Activated CD4-positive, alpha-beta T cell treated with anti-CD3 and anti-CD28 coated beads, Interleukin-2, amount 10 ng/mL, durations not matched to agents 24 days and 14 days (primary cell): ENCODE data around the gene TMPRSS9. TPM values are rescaled to one million over a fixed set of nuclear protein-coding genes. Genes with fewer than 3 reads are reported as not detected.

Source experiments
- DNase-seq: peaks from one replicate; pipeline ENCODE4 v3.0.0; 2022
- H3K27ac Mint-ChIP-seq: one replicate; pipeline ENCODE4 v1.8.0; 2022; ENCODE audit warnings: mild to moderate bottlenecking, mixed read lengths
- H3K27me3 Mint-ChIP-seq: one replicate; pipeline ENCODE4 v1.8.0; 2022; ENCODE audit warnings: mixed read lengths
- H3K36me3 Mint-ChIP-seq: one replicate; pipeline ENCODE4 v1.8.0; 2022; ENCODE audit warnings: low read depth, mild to moderate bottlenecking, mixed read lengths
- H3K4me1 Mint-ChIP-seq: one replicate; pipeline ENCODE4 v1.8.0; 2021; ENCODE audit warnings: mixed read lengths
- H3K4me3 Mint-ChIP-seq: one replicate; pipeline ENCODE4 v1.8.0; 2022; ENCODE audit warnings: mild to moderate bottlenecking, moderate library complexity, mixed read lengths
- H3K9me3 Mint-ChIP-seq: one replicate; pipeline ENCODE4 v1.8.0; 2021; ENCODE audit warnings: mixed read lengths
- intact Hi-C: fragments of 100-400 bp; cut with micrococcal nuclease; formaldehyde crosslinking; loops from one replicate; pipeline ENCODE4 v1.15.1; 2023
- total RNA-seq: library from RNA; stranded (reverse); gene quantifications from 2 replicates; pipeline ENCODE4 v1.2.3, GENCODE V29; 2022

TMPRSS9 gene
- total RNA-seq, result 0.09 TPM in 1 of 2 replicates, not detected in the other

DNA sequence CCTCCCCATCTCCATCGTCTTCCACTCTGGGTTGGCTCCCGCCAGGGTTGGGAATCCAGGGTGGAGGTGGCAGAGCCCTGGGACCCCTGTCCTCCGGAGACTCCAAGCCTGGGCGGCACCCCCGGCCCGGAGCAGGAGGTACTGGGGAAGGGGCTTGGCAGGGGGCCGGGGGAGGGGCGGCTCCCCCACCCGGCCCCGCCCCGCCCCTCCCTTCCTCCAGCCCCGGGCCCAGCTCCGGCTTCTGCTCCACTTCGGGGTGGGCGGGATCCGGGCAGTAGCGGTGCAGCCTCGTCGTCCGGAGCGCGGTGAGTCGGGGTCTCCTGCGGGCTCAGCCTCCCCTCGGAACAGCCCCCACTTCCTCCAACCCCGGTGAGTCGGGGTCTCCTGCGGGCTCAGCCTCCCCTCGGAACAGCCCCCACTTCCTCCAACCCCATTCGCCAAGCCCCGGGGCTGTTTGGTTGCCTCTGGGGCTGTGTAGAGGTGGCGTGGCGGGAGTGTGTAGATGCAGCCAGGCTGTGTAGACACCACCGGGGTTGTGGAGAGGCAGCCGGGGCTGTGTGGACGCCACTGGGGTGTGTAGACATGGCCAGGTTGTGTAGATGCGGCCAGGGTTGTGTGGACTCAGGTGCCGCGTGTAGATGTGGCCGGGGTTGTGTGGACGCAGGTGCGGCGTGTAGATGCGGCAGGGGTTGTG, at the start of gene TMPRSS9:
TSS of gene TMPRSS9 (plus strand) at position 274 of the 694 bp plus-strand sequence. CDS start 29,521 bp downstream, outside the sequence.
- intact Hi-C loops, result no loop called here
- no peak within 1 kb of the TSS for H3K27ac Mint-ChIP-seq
- no peaks in the 10 kb centered on the region for H3K9me3 Mint-ChIP-seq
- H3K4me1 Mint-ChIP-seq, result peaks cover 5% of the 10 kb centered on the region
- no peak for DNase-seq
- no peak within 1 kb of the TSS for H3K4me3 Mint-ChIP-seq
- H3K36me3 Mint-ChIP-seq, result no peaks in the 10 kb centered on the region
- H3K27me3 Mint-ChIP-seq, result peaks cover 12% of the 10 kb centered on the region

DNA sequence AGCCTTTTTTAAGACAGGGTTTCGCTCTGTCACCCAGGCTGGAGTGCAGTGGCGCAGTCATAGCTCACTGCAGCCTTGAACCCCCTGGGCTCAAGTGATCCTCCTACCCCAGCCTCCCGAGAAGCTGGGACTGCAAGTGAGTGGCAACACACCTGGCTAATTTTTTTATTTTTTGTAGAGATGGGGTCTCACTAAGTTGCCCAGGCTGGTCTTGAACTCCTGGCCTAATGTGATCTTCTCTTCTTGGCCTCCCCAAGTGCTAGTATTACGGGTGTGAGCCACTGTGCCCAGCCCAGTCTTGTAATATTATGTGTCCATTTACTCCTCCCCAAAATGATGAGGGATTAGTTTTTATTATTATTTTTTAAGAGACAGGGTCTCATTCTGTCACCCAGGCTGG, 49.0 kb upstream of the TMPRSS9 start:
- H3K27me3 Mint-ChIP-seq, result peaks cover 48% of the 10 kb centered on the region
- H3K27ac Mint-ChIP-seq, result no peak overlapping the region
- H3K4me1 Mint-ChIP-seq, result peaks cover 3% of the 10 kb centered on the region
- DNase-seq, result no peak
- H3K9me3 Mint-ChIP-seq, result peaks cover 8% of the 10 kb centered on the region
- intact Hi-C loops, result no loop called here
- H3K4me3 Mint-ChIP-seq, result no peak overlapping the region
- no peaks in the 10 kb centered on the region for H3K36me3 Mint-ChIP-seq

DNA sequence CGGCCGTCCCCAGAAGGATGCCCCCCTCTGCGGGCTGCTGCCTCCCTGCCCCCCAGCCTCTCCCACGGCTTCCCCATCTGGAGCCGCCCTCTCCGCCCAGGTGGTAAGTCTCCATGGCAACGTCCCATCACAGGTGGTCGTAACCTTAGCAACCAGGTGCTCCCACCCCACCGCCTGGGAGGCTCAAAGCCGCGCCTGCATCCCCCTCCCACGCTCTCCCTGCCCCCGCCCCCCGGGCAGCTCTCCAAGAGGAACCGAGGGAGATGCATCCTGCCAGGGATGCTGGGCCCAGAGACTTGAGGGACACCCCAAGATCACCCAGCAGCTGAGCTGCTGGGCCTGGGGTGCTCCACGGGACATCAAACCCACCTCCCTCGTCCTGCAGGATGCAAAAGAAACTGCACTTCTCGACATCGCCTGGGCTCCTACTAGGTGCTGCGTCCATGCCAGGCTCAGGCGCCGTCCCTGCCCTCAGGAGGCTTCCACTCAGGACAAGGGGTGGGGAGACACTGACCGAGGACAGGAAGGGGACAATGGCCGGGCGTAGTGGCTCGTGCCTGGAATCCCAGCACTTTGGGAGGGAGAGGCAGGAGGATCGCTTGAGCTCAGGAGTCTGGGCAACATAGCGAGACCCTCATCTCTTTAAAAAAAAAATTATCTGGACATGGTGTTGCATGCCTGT, 47.1 kb upstream of the TMPRSS9 start:
- Mint-ChIP-seq H3K36me3 (no peaks in the 10 kb centered on the region), H3K9me3 (peaks cover 8% of the 10 kb centered on the region), H3K27me3 (peaks cover 39% of the 10 kb centered on the region), H3K4me1 (peaks cover 3% of the 10 kb centered on the region), H3K27ac (no peak overlapping the region), H3K4me3 (no peak overlapping the region)
- intact Hi-C loops, result no loop called here
- DNase-seq, result no peak

DNA sequence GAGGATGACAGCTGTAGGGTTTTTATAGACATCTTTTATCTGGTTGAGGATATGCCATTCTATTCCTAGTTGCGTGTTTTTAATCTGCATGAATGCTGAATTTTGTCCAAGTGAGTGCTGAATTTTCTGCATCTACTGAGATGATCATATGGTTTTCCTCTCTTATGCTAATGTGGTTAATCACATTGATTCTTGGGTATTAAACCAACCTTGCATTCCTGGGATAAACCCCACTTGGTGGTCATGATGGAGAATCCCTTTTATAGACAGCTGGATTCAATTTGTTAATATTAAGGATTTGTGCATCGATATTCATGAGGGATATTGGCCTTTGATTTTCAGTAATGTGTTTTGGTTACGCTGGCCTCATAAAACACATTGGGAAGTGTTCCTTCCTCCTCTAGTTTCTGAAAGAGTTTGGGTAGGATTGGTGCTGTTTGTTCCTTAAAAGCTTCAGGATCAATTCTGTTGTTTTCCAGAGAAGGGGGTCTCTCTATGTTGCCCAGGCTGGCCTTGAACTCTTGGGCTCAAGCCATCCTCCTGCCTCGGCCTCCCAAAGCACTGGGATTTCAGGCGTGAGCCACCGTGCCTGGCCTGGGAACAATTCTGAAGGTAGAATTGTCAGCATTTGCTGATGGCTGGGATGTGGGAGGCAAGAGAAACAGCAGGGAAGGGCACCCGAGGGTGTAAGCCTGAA, 44.8 kb upstream of the TMPRSS9 start:
- Mint-ChIP-seq H3K4me3 (no peak overlapping the region), H3K27me3 (peaks cover 22% of the 10 kb centered on the region), H3K9me3 (peaks cover 8% of the 10 kb centered on the region), H3K36me3 (no peaks in the 10 kb centered on the region), H3K27ac (no peak overlapping the region), H3K4me1 (no peaks in the 10 kb centered on the region)
- intact Hi-C loops, result no loop called here
- no peak for DNase-seq

DNA sequence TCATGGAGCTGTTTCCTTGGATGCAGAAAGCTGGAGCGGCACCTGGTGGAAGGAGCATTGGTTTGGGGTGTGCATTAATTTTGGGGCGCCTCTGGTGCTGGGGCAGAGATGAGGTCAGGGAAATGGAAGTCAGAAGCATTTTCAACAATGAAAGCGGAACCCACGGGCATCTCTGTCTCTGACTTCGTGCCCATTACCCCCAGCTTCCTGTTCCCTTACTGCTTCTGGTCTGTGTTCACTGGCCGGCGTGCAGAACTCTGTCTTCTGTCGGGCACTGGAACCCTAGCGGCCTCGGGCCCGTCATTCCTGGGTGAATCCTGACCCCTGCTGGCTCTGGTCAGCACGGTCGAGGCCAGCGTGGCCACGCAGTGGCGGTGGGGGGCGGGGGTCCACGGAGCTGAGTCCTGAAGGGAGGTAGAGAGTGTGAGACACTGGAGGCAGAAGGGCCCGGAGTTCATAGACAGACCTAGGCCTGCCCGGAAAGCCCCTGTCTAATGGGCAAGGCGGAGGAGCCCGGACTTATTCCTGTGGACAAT, 44.2 kb upstream of the TMPRSS9 start:
- peaks cover 8% of the 10 kb centered on the region for H3K9me3 Mint-ChIP-seq
- intact Hi-C loops, result no loop called here
- no peaks in the 10 kb centered on the region for H3K4me1 Mint-ChIP-seq
- H3K4me3 Mint-ChIP-seq, result no peak overlapping the region
- H3K27me3 Mint-ChIP-seq, result peaks cover 19% of the 10 kb centered on the region
- DNase-seq, result peak; percentile 71
- H3K27ac Mint-ChIP-seq, result no peak overlapping the region
- no peaks in the 10 kb centered on the region for H3K36me3 Mint-ChIP-seq

DNA sequence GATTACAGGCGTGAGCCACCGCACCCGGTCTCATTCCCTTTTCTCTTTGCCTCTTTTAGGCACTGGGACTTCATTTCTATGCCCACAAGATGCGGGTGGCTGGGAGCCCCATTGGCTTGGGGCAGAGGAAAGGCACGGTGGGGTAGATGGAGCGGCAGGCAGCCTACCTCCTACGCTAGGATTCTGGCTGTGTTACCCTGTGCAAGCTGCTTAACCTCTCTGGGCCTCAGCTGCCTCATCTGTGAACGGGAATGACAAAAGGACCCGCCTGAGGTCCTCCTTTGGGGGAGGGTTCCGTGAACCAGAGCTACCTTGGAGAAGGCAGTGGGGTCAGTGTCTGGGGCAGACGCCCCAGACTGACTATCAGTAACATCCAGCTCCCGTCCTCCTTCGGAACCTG, 42.8 kb upstream of the TMPRSS9 start:
- no peak overlapping the region for H3K27ac Mint-ChIP-seq
- DNase-seq, result no peak
- no peaks in the 10 kb centered on the region for H3K36me3 Mint-ChIP-seq
- peaks cover 8% of the 10 kb centered on the region for H3K9me3 Mint-ChIP-seq
- no peaks in the 10 kb centered on the region for H3K4me1 Mint-ChIP-seq
- H3K27me3 Mint-ChIP-seq, result peaks cover 16% of the 10 kb centered on the region
- intact Hi-C loops, result no loop called here
- H3K4me3 Mint-ChIP-seq, result no peak overlapping the region

DNA sequence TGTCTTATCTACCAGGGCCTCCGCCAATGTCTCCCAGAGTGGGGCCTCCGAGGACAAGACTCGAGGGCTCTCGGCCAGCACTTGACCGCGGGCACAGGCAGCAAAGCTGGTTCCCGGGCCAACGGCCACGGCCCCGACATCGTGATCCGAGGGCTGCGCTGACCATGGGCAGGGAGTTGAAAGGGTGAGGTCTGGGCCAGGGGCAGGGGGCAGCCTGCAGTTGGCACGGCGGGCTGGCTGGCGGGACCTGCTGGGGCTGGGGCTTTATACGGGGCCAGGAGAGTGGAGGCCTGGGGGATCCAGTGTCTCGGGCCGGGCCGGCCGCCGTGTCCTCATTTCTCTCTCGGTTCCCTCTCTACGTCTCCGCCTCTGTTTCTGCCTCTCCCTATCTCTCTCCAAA, 42.3 kb upstream of the TMPRSS9 start:
- no peak for DNase-seq
- intact Hi-C loops, result no loop called here
- peaks cover 16% of the 10 kb centered on the region for H3K27me3 Mint-ChIP-seq
- no peak overlapping the region for H3K27ac Mint-ChIP-seq
- no peaks in the 10 kb centered on the region for H3K4me1 Mint-ChIP-seq
- H3K4me3 Mint-ChIP-seq, result no peak overlapping the region
- peaks cover under 1% of the 10 kb centered on the region for H3K36me3 Mint-ChIP-seq
- peaks cover 8% of the 10 kb centered on the region for H3K9me3 Mint-ChIP-seq

DNA sequence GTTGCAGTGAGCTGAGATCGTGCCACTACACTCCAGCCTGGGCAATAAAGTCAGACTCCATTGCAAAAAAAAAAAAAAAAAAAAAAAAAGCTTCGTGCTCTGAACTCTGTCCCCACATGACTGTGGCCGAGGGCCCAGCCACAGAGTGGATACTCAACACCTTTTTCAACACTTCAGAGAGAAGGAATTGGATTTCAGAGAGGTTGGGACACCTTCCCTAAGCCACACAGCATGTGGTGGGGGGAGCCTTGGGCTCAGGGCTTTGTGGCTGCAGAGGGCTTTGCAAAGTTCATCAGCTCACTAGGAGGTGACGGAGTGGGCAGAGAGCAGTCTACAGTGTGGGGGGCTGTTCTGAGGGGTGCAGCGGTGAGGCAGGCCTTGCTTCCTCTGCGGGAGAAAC, 41.1 kb upstream of the TMPRSS9 start:
- Mint-ChIP-seq H3K9me3 (peaks cover 4% of the 10 kb centered on the region), H3K36me3 (peaks cover 7% of the 10 kb centered on the region), H3K4me3 (no peak overlapping the region), H3K27ac (no peak overlapping the region), H3K4me1 (no peaks in the 10 kb centered on the region), H3K27me3 (peaks cover 6% of the 10 kb centered on the region)
- intact Hi-C loops, result no loop called here
- no peak for DNase-seq

DNA sequence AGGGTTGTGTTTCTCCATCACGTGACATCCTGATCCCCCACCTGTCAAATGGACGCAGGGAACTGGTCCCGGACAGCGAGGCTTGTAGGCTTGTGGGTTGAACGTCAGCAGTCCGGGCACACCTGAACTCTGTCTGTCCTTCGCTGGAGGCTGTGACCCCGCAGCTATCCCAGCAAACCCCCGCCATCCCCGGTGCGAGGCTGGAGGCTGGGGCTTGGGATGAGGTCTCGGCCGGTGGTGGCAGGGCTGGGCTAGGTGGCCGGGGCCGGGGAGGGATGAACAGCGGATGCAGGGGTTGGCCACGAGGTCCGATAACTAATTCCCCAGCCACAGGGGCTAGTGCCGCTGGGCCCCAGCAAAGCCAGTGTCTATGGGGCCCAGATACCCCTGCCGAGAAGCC, 40.5 kb upstream of the TMPRSS9 start:
- peaks cover 4% of the 10 kb centered on the region for H3K27me3 Mint-ChIP-seq
- H3K4me3 Mint-ChIP-seq, result no peak overlapping the region
- intact Hi-C loops, result no loop called here
- no peaks in the 10 kb centered on the region for H3K4me1 Mint-ChIP-seq
- no peak for DNase-seq
- H3K27ac Mint-ChIP-seq, result no peak overlapping the region
- peaks cover 4% of the 10 kb centered on the region for H3K9me3 Mint-ChIP-seq
- H3K36me3 Mint-ChIP-seq, result peaks cover 14% of the 10 kb centered on the region

DNA sequence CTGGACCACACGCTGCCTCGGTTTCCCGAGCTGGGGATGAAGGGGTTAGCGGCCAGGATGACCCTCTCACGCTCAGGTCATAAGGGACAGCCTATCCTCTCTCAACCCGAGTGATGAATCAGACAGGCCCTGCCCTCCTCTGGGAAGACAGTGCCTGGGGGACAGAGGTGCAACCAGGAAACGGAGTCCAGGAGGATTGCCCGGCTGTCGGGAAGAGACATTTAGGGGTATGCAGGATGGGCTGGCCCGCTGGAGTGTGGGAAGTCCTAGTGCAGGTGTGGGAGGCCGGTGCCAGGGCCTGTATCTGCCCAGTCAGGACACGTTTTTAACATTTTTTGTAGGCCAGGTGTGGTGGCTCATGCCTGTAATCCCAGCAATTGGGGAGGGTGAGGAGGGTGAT, 40.0 kb upstream of the TMPRSS9 start:
- Mint-ChIP-seq H3K27me3 (peaks cover 2% of the 10 kb centered on the region), H3K36me3 (peaks cover 15% of the 10 kb centered on the region), H3K4me3 (no peak overlapping the region), H3K27ac (no peak overlapping the region), H3K9me3 (peaks cover 2% of the 10 kb centered on the region), H3K4me1 (no peaks in the 10 kb centered on the region)
- intact Hi-C loops, result no loop called here
- no peak for DNase-seq

DNA sequence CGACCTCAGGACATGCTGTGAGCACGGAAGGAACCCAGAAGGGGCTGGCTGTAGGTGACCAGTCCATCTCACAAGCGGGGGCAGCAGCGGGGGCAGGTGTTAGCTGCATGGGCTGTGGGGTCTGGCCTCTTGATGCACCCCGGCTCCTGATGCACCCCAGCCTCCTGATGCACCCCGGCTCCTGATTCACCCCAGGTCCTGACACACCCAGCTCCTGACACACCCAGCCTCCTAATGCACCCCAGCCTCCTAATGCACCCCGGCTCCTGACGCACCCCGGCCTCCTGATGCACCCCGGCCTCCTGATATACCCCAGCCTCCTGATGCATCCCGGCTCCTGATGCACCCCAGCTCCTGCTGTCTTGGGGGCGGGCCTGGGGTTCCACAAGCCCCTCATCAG, 39.1 kb upstream of the TMPRSS9 start:
- H3K27ac Mint-ChIP-seq, result no peak overlapping the region
- intact Hi-C loops, result no loop called here
- peaks cover 8% of the 10 kb centered on the region for H3K4me1 Mint-ChIP-seq
- H3K9me3 Mint-ChIP-seq, result no peaks in the 10 kb centered on the region
- no peak overlapping the region for H3K4me3 Mint-ChIP-seq
- H3K27me3 Mint-ChIP-seq, result no peaks in the 10 kb centered on the region
- H3K36me3 Mint-ChIP-seq, result peaks cover 20% of the 10 kb centered on the region
- DNase-seq, result no peak

DNA sequence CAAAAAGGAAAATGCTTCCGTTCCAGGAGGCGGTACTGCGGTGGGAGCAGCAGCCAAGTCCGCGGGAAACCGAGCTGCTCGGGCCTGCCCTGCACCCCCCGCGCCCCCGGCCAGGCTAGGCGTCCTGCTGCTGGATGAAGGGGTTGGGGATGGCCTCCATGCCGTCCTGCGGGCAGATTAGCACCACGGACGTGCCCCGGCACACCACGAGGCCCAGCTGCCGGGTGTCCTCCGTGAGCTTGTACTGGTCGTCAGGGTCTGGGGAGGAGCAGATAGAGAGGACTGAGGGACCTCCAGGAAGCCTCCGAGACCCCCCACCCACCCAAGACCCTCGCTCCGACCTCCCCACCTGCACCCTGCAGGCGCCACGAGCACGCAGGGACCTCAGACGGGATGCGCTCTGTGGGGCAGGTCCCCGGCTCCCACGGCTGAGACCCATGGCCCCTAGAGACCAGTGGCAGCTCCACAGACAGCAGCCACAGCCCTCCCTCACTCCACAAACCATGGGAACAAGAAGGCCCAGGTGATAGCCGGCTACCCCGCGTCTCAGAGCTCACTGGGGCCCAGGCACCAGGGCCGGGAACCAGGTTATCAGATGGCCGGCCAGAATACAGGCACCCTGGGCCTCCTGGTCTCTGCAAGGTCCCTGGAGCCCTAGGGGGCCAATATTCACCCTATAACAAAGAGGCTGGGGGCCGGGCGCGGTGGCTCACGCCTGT, 38.3 kb upstream of the TMPRSS9 start:
- H3K4me1 Mint-ChIP-seq, result peaks cover 13% of the 10 kb centered on the region
- intact Hi-C loops, result no loop called here
- DNase-seq, result no peak
- H3K4me3 Mint-ChIP-seq, result no peak overlapping the region
- peaks cover 27% of the 10 kb centered on the region for H3K36me3 Mint-ChIP-seq
- H3K9me3 Mint-ChIP-seq, result no peaks in the 10 kb centered on the region
- H3K27me3 Mint-ChIP-seq, result no peaks in the 10 kb centered on the region
- no peak overlapping the region for H3K27ac Mint-ChIP-seq

DNA sequence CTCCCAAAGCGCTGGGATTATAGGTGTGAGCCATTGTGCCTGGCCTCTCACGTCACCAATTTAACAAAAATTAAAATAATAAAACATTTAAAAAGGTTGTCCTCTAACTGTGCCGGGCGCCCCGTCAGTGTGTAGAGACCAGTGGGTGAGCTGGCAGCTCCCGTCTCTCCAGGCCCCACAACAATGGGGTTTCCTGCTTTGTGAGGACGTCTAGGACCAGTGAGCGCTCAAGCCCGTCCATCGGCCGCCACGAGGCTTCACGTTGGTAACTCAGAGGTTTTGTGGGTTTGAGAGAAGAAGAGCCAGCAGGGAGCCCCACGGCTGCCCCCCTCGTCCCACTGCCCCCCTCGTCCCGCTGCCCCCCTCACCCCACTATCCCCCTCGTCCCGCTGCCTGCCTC, 36.4 kb upstream of the TMPRSS9 start:
- H3K9me3 Mint-ChIP-seq, result no peaks in the 10 kb centered on the region
- peaks cover 35% of the 10 kb centered on the region for H3K36me3 Mint-ChIP-seq
- no peak overlapping the region for H3K4me3 Mint-ChIP-seq
- peaks cover 24% of the 10 kb centered on the region for H3K4me1 Mint-ChIP-seq
- H3K27ac Mint-ChIP-seq, result no peak overlapping the region
- DNase-seq, result no peak
- no peaks in the 10 kb centered on the region for H3K27me3 Mint-ChIP-seq
- intact Hi-C loops, result no loop called here
